ENCODE measurements around the gene ZIC1. TPM values are rescaled to one million over a fixed set of nuclear protein-coding genes. Genes with fewer than 3 reads are reported as not detected.

ZIC1 gene
- total RNA-seq, 4 donors from 2014 or later: not detected

GRCh38 chr3:147385059-147386012 is 23.8 kb upstream of the ZIC1 start:
- intact Hi-C loops (cut with DNase I): no loop called here
- Histone ChIP-seq H3K36me3 (no peaks in the 10 kb centered on the region), H3K9me3 (peaks cover 0 to 8% (median 0%) of the 10 kb centered on the region in 3 donors), H3K4me1 (no peaks in the 10 kb centered on the region), H3K27me3 (peaks cover 11 to 100% (median 41%) of the 10 kb centered on the region in 4 donors), H3K27ac (no peak overlapping the region), H3K4me3 (no peak overlapping the region)
- DNase-seq: no peak
- WGBS, 2 donors: 23 to 30% methylated on average over 17 to 20 of the region's 23 CpGs
- TF ChIP-seq POLR2A (IDR thresholded peaks at IDR 0.05): no peak
- no peak for TF ChIP-seq CTCF (IDR thresholded peaks at IDR 0.05)

GRCh38 chr3:147387291-147387884 is 21.8 kb upstream of the ZIC1 start:
- Histone ChIP-seq H3K9me3 (peaks cover 0 to 19% (median 8%) of the 10 kb centered on the region in 3 donors), H3K27ac (no peak overlapping the region), H3K36me3 (no peaks in the 10 kb centered on the region), H3K27me3 (peaks cover 11 to 100% (median 46%) of the 10 kb centered on the region in 4 donors), H3K4me3 (no peak overlapping the region), H3K4me1 (peaks cover 4 to 18% (median 6%) of the 10 kb centered on the region in 3 donors)
- no peak for DNase-seq
- TF ChIP-seq POLR2A (IDR thresholded peaks at IDR 0.05) (no peak), CTCF (IDR thresholded peaks at IDR 0.05) (no peak)
- intact Hi-C loops (cut with DNase I): no loop called here
- WGBS, 2 donors: 9 to 14% methylated on average over 9 to 10 of the region's 10 CpGs

DNA sequence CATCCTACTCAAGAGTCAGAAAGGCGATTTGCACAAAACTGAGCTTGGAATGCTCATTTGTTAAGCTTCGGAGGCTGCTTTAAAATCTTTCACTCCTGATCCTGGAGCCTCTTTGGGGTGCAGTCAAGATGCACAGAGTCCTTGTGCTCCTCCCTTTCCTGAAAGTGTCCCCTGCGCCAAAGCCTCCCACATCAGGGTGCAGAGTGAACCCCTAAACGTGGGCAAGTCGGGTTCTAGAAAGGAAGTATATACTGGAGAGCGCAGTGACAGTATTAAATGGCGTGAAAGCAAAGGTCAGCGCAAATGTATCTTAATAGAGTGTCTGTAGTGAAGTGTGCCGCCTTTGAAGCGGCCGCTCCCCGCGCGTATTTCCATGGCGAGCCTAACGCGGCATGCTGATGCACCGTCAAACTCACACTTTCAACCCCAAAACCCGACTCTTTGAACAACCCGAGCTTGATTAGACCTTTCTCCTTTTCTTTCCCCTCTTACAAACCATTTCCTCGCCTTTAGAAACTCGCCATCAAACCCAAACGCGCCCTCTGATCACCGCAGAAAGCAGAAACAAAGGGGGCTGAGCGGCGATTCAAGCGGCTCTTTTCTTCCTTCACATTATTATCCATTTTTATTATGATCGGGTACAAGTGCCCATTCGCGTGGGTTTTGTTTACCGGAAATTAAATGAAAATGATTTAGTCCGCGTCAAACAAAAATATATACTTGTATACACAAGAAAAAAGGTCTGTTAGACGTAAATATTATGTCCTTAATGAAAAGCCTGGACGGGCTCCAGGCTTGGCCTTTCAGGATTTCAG is 21.1 kb upstream of the ZIC1 start:
- 8 to 11% methylated on average over 33 to 36 of the region's 36 CpGs for WGBS, 2 donors
- Histone ChIP-seq H3K4me3 (no peak overlapping the region), H3K4me1 (peaks cover 8 to 25% (median 12%) of the 10 kb centered on the region in 3 donors), H3K27ac (no peak overlapping the region), H3K27me3 (peaks cover 11 to 100% (median 53%) of the 10 kb centered on the region in 4 donors), H3K9me3 (peaks cover 0 to 19% (median 8%) of the 10 kb centered on the region in 3 donors), H3K36me3 (no peaks in the 10 kb centered on the region)
- no peak for DNase-seq
- TF ChIP-seq POLR2A (IDR thresholded peaks at IDR 0.05): no peak
- no peak for TF ChIP-seq CTCF (IDR thresholded peaks at IDR 0.05)
- intact Hi-C loops (cut with DNase I): no loop called here

DNA sequence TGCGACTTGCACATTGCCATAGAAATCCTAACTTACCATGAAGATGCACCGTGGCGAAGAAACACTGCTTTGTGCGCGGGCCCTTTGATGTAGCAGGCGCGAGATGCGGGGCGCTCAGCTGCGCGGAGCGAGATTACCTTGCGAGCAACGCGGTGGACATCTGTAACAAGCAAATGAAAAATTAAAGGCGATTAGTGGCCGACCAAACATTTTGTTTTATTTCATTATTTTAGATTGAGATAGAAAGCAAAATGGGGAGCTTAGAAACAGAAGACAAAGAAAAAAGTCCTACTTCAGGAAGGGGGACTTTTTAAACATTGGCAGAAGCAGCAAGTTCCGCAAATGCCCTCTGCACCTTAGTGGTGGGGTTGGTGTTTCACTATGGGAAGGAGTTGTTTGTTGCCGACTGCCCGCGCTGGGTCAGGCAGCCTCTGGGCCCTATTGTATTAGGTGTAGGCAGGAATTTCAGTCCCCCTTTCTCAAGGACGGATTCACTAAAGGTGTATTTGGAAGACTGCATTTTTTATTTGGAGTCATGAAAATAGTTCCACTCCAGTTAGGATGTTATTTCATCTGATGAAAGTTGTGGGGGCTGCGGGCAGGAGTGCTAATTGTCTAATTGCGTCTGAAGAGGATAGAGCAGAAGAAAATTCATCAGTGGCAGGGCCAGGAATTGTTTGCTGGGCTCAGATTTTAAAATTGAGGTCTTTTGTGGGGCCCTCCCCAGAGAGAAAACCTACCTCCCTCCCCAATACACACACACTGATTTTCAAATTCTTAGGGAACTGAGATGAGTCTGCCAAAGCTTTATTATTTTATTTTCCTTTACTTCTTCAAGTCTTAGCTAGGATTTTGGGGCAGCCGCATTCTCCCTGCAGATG is 20.2 kb upstream of the ZIC1 start:
- TF ChIP-seq POLR2A (IDR thresholded peaks at IDR 0.05) (no peak), CTCF (IDR thresholded peaks at IDR 0.05) (no peak)
- no peaks in the 10 kb centered on the region for H3K36me3 ChIP-seq
- peaks cover 11 to 100% (median 61%) of the 10 kb centered on the region in 4 donors for H3K27me3 ChIP-seq
- peaks cover 0 to 19% (median 8%) of the 10 kb centered on the region in 3 donors for H3K9me3 ChIP-seq
- H3K4me3 ChIP-seq: no peak overlapping the region
- 11 to 14% methylated on average over 25 of the region's 25 CpGs for WGBS, 2 donors
- no peak overlapping the region for H3K27ac ChIP-seq
- intact Hi-C loops (cut with DNase I): no loop called here
- no peak for DNase-seq
- H3K4me1 ChIP-seq: peaks cover 14 to 34% (median 18%) of the 10 kb centered on the region in 3 donors
